SH-SY5Y (cell line): ENCODE measurements around the gene ADPRS.

Experiments used
- GATA2 ChIP-seq: IDR thresholded peaks from 2 replicates; pipeline ENCODE4 v1.6.1; 2011; ENCODE audit warnings: mild to moderate bottlenecking, low read depth, low read length
- GATA3 ChIP-seq: IDR thresholded peaks from 2 replicates; pipeline ENCODE4 v1.6.1; 2011; ENCODE audit warnings: low read depth, mild to moderate bottlenecking, low read length, moderate library complexity

ADPRS gene

GRCh38 chr1:36093929-36094328 is 5.2 kb downstream of the ADPRS start:
- TF ChIP-seq GATA2 = no peak
- no peak for TF ChIP-seq GATA3

GRCh38 chr1:36094621-36095061 is 5.9 kb downstream of the ADPRS start:
- TF ChIP-seq GATA2 = no peak
- no peak for TF ChIP-seq GATA3

- TF ChIP-seq GATA3 = no peak
- TF ChIP-seq GATA2 = no peak
These were observed 7.2 kb downstream of the ADPRS start for GRCh38 chr1:36095760-36096405.

- TF ChIP-seq GATA2 = no peak
- no peak for TF ChIP-seq GATA3
These were observed 8.1 kb downstream of the ADPRS start for GRCh38 chr1:36096500-36097432.

GRCh38 chr1:36097693-36098585 is 9.2 kb downstream of the ADPRS start:
- TF ChIP-seq GATA2 (no peak), GATA3 (no peak)

GRCh38 chr1:36098650-36099365 is 10.1 kb downstream of the ADPRS start:
- TF ChIP-seq GATA3 = no peak
- TF ChIP-seq GATA2 = no peak

- TF ChIP-seq GATA3 (no peak), GATA2 (no peak)
These were observed 11.1 kb downstream of the ADPRS start for GRCh38 chr1:36099681-36100341.

- no peak for TF ChIP-seq GATA3
- TF ChIP-seq GATA2 = no peak
These were observed 11.7 kb downstream of the ADPRS start for GRCh38 chr1:36100376-36100775.

- TF ChIP-seq GATA2 (no peak), GATA3 (no peak)
These were observed 12.9 kb downstream of the ADPRS start for GRCh38 chr1:36101546-36101945.

- TF ChIP-seq GATA3 (no peak), GATA2 (no peak)
These were observed 17.6 kb downstream of the ADPRS start for GRCh38 chr1:36106269-36106668.

- TF ChIP-seq GATA3 (no peak), GATA2 (no peak)
These were observed 18.7 kb downstream of the ADPRS start for GRCh38 chr1:36107394-36107793.

- TF ChIP-seq GATA2 (no peak), GATA3 (no peak)
These were observed 19.6 kb downstream of the ADPRS start for GRCh38 chr1:36108314-36108713.

- no peak for TF ChIP-seq GATA3
- TF ChIP-seq GATA2 = no peak
These were observed 20.5 kb downstream of the ADPRS start for GRCh38 chr1:36109041-36109679.
